DMS114 treated with DMSO at 0.1 percent for 48 hours (cell line): Measurements from ENCODE around the gene DPEP2NB.
"Not testable (repeated sequence)": the region's sequence is repeated elsewhere in the genome, so short reads cannot be mapped to it uniquely, and the experiment has no call there.

Experiments
- DNase-seq: peaks from one replicate; lab custom pipeline; 2025; ENCODE audit not compliant: unreplicated experiment; lab: John Stamatoyannopoulos, UW

The DPEP2NB gene

DNA sequence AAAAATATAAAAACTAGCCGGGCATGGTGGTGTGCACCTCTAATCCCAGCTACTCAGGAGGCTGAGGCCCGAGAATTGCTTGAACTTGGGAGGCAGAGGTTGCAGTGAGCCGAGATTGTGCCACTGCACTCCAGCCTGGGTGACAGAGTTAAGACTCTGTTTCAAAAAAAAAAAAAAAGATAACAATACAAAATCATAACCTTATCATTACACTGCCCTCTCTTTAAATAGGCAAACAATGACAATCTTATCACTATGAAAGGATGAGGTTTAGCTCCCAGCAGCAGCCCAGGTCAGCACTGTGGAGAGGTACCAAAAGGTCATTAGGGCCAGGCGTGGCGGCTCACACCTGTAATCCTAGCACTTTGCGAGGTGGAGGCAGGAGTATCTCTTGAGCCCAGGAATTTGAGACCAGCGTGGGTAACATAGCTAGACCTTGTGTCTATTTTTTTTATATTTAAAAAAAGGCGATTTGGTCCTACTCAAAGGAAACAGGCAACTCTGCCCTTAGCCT, 3.5 kb upstream of the DPEP2NB start:
- DNase-seq = no peak

- DNase-seq = no peak
Observed at GRCh38 chr16:68013440-68013839, 2.3 kb downstream of the DPEP2NB start.

- DNase-seq = not testable (repeated sequence)
Observed at GRCh38 chr16:68009872-68010271, 5.8 kb downstream of the DPEP2NB start.

DNA sequence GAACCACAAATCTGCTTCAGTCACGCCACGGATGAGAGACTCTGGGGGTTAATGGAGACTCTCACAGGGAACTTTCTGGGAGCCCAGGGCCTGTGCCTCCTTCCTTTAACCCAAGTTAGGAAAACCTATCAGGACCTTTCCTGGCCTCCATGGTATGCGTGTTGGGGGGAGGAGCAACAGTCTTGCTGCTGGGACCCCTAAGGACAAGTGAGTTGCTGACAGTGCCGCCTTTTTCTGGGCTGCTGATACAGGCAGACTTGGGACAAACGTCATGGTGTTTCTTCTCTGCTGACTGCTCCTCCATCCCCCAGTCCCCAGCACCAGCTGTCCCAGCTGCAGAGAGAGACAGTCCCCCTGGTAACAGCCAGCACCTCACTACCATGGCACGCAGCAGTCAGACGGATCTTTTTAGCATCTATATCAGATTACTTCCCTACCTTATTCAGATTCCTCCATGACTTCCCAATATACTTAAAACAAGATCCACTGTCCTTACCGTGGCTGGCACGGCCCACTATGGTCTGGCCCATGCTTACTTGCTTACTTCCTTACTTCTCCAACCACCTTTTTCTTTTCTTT, 6.5 kb downstream of the DPEP2NB start:
- DNase-seq = no peak

DNA sequence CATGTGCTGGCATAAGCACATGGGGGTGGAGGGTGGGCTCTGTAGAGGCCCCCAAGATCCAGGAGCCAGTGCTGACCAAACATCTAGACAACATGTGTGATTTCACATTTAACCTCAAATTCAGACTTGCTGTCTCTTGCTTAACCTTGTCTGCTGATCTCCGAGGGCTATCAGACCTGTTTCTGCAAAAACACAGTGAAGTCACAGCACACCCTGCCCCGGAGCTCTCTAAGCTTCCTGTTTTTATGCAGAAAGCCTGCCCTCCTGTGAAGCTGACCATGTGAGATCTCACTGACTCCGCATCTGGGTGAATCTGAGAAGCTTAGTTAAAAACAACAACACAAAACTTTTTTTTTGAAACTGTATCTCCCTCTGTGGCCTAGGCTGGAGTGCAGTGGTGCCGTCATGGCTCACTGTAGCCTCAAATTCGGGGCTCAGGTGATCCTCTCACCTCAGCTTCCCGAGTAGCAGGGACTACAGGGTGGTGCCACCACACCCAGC, 9.9 kb downstream of the DPEP2NB start:
- no peak for DNase-seq

- DNase-seq = no peak
Observed at GRCh38 chr16:68005211-68005610, 10.5 kb downstream of the DPEP2NB start.

GRCh38 chr16:68003031-68003430, 12.7 kb downstream of the DPEP2NB start:
- no peak for DNase-seq

DNA sequence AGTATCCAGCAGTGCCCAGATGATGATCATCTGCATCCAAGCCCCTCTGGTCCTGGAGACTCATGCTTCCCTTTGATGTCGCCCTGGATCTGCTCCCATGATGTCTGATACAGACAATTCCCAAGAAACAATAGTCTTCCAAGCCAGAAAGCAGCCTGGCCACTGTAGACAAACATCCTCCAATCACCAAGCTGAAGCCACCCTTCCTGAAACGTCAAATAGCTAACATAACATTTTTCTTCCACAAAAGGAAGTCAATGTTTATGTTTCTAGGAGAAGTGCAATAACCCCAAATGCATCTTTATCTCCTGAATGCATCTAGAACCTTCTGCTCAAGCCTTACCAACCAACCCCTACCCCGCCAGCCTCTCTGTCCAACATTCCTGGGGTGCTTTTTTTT, 15.3 kb downstream of the DPEP2NB start:
- DNase-seq = no peak

DNA sequence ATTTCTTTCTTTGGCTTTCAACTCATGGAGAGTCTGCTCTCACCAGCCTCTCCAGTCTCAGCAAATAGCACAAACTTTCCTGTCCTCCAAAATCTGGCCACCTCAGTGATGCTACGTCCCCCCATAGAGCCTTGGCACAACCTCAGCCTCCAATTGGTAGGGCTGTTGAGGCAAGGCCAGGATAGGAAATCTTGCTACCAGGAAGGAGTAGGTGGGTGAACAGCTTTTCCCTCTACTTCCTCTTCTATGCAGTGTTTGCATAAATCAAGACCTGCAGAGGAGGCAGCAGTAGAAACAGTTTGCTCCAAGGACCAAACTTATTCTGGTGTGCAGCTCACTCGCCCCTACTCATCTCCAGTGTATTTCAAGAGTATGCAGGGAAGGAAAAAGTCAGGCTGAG, 15.7 kb downstream of the DPEP2NB start:
- DNase-seq = no peak

GRCh38 chr16:67998779-67999688, 16.7 kb downstream of the DPEP2NB start, which contains the start of gene DPEP2:
TSS of gene DPEP2 (minus strand) at chr16:67999484. CDS start at chr16:67993212, 6,272 bp downstream.
- DNase-seq = not testable (repeated sequence)

- not testable (repeated sequence) for DNase-seq
Observed at GRCh38 chr16:67998231-67998778, 17.4 kb downstream of the DPEP2NB start.

DNA sequence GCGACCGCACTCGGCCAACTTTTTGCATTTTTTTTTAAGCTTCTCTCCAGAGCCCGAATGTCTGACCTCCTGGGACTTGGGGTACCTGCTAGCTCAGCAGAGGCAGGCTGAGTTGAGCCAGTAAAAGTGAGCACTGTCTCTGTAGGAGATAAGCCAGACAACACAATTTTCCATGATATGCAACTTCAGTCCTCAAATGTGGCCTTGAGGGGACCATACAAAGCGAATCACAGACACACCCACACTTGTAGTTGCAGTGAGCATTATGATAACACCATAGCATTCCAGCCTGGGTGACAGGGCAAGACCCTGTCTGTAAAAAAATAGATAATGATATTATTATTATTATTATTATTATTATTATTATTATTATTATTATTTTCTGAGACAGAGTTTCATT, 19.0 kb downstream of the DPEP2NB start:
- no peak for DNase-seq

DNA sequence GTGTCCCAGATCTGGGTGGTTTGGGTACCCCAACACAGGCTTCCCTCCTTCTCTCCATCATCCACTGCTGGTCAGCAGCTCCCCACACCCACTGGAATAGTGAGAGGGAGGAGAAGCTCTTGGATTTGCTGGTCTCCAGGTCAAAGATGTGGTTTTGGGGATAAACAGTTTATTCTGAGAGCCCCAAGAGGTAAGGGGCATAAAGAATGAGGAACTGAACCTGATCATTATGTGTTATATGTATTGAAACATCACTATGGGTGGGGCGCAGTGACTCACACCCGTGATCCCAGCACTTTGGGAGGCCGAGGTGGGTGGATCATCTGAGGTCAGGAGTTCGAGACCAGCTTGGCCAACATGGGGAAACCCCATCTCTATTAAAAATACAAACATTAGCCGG, 20.3 kb downstream of the DPEP2NB start:
- no peak for DNase-seq

DNA sequence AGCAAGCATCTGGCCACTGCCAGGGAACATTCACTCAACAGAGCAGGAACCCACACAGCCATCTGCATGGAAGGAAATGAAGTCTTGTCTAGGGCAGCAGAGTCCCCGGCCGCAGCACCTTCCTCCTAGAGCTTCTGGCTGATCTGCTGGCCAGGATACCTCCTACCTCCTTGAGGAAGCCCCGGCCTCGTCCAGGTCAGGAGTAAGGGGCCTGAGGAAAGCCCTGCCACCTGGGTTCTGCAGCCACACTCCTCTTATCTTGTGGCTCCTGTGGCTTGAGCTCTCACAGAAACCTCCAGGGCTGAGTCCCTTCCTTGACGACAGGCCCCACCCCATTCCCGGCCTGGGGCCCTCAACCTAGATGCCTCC, 21.7 kb downstream of the DPEP2NB start:
- not testable (repeated sequence) for DNase-seq

GRCh38 chr16:67993207-67994039, 22.3 kb downstream of the DPEP2NB start:
- DNase-seq = no peak

- DNase-seq = no peak
Observed at GRCh38 chr16:67992661-67993206, 23.0 kb downstream of the DPEP2NB start.

GRCh38 chr16:67990018-67990386, 25.7 kb downstream of the DPEP2NB start:
- DNase-seq = no peak

- DNase-seq = no peak
Observed at GRCh38 chr16:67989322-67990017, 26.2 kb downstream of the DPEP2NB start.

DNA sequence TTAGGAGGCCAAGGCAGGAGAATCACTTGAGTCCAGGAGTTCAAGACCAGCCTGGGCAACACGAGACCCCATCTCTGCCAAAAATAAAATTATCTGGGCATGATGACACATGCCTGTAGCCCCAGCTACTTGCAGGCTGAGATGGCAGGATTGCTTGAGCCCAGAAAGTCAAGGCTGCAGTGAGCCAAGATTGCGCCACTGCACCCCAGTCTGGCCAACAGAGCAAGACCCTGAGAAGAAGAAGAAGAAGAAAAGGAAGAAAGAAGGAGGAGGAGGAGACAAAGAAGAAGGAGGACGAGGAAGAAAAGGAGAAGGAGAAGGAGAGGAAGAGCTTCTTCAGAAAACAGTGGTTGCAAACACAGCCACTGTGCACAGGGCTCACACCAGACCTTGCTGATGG, 27.0 kb downstream of the DPEP2NB start:
- no peak for DNase-seq
